ENCODE data around the gene DAAM1. TPM values are rescaled to one million over a fixed set of nuclear protein-coding genes. Genes with fewer than 3 reads are reported as not detected.

The DAAM1 gene
- total RNA-seq, 4 donors from 2014 or later, result 25.3 to 47.2 (median 37.8) TPM

- Histone ChIP-seq H3K27ac (no peak overlapping the region), H3K9me3 (no peaks in the 10 kb centered on the region), H3K27me3 (no peaks in the 10 kb centered on the region), H3K4me1 (peaks cover 18 to 31% of the 10 kb centered on the region in 2 donors), H3K4me3 (replicated peaks in 1 of 3) (no peak overlapping the region), H3K36me3 (no peaks in the 10 kb centered on the region)
- 79 to 88% methylated on average over 1 of the region's 1 CpG for WGBS, 2 donors
- DNase-seq, result no peak
- intact Hi-C loops (cut with DNase I), result no loop called here
- TF ChIP-seq POLR2A (IDR thresholded peaks at IDR 0.05) (no peak), CTCF (IDR thresholded peaks at IDR 0.05) (no peak)
Measured at GRCh38 chr14:59245809-59246295, 57.4 kb downstream of the DAAM1 start.

GRCh38 chr14:59246566-59246965 is 58.1 kb downstream of the DAAM1 start:
- Histone ChIP-seq H3K27me3 (no peaks in the 10 kb centered on the region), H3K4me1 (peaks cover 13 to 24% of the 10 kb centered on the region in 2 donors), H3K36me3 (no peaks in the 10 kb centered on the region), H3K27ac (no peak overlapping the region), H3K9me3 (no peaks in the 10 kb centered on the region), H3K4me3 (replicated peaks in 1 of 3) (no peak overlapping the region)
- intact Hi-C loops (cut with DNase I), result no loop called here
- no peak for DNase-seq
- 84 to 97% methylated on average over 3 of the region's 3 CpGs for WGBS, 2 donors
- no peak for TF ChIP-seq POLR2A (IDR thresholded peaks at IDR 0.05)
- TF ChIP-seq CTCF (IDR thresholded peaks at IDR 0.05), result no peak

- no peaks in the 10 kb centered on the region for H3K9me3 ChIP-seq
- H3K27ac ChIP-seq, result no peak overlapping the region
- peaks cover 6 to 17% of the 10 kb centered on the region in 2 donors for H3K4me1 ChIP-seq
- DNase-seq, result no peak
- no peaks in the 10 kb centered on the region for H3K36me3 ChIP-seq
- TF ChIP-seq CTCF (IDR thresholded peaks at IDR 0.05), result no peak
- 74 to 88% methylated on average over 3 of the region's 3 CpGs for WGBS, 2 donors
- no peaks in the 10 kb centered on the region for H3K27me3 ChIP-seq
- intact Hi-C loops (cut with DNase I), result no loop called here
- no peak overlapping the region for H3K4me3 ChIP-seq (replicated peaks in 1 of 3)
Measured at GRCh38 chr14:59247801-59248584, 59.5 kb downstream of the DAAM1 start.

- intact Hi-C loops (cut with DNase I), result no loop called here
- Histone ChIP-seq H3K4me1 (peaks cover 14 to 24% of the 10 kb centered on the region in 2 donors), H3K9me3 (no peaks in the 10 kb centered on the region), H3K27me3 (no peaks in the 10 kb centered on the region), H3K27ac (no peak overlapping the region), H3K36me3 (no peaks in the 10 kb centered on the region), H3K4me3 (replicated peaks in 1 of 3) (no peak overlapping the region)
- TF ChIP-seq CTCF (IDR thresholded peaks at IDR 0.05), result no peak
- no peak for TF ChIP-seq POLR2A (IDR thresholded peaks at IDR 0.05)
- 94 to 96% methylated on average over 7 of the region's 7 CpGs for WGBS, 2 donors
- no peak for DNase-seq
Measured at GRCh38 chr14:59249029-59249428, 60.6 kb downstream of the DAAM1 start.

All from thyroid gland (tissue), 4 donors.